HK-2 (cell line): ENCODE results near the gene KIAA1958.
"Not testable (repeated sequence)": the region's sequence is repeated elsewhere in the genome, so short reads cannot be mapped to it uniquely, and the experiment has no call there.

Experiments used
- DNase-seq: peaks from one replicate; pipeline ENCODE4 v3.0.0-alpha.2; 2018; ENCODE audit not compliant: unreplicated experiment

KIAA1958 gene

GRCh38 chr9:112555844-112556482 is 69.3 kb downstream of the KIAA1958 start:
- DNase-seq = no peak

GRCh38 chr9:112556497-112557442 is 70.1 kb downstream of the KIAA1958 start:
- no peak for DNase-seq

- DNase-seq = no peak
Observed at GRCh38 chr9:112558476-112558875, 71.8 kb downstream of the KIAA1958 start.

DNA sequence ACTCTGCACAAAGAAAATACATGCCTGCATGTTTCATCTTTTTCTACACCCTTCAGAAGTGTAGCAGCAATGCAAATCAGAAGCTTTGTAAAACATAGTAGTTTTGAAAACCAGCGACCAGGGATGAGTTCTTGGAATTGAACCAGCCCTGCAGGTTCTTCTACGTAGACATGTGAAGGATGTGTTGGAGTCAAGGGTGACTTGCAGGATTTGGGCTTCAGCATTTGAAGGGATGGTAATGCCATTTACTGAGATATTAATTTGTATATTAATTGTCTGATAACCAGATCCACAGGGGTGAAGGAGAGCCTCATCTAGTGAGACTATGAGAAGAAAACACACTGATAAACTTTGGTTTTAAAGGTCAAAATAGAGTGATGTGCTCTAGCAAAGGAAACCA is 72.4 kb downstream of the KIAA1958 start:
- no peak for DNase-seq

DNA sequence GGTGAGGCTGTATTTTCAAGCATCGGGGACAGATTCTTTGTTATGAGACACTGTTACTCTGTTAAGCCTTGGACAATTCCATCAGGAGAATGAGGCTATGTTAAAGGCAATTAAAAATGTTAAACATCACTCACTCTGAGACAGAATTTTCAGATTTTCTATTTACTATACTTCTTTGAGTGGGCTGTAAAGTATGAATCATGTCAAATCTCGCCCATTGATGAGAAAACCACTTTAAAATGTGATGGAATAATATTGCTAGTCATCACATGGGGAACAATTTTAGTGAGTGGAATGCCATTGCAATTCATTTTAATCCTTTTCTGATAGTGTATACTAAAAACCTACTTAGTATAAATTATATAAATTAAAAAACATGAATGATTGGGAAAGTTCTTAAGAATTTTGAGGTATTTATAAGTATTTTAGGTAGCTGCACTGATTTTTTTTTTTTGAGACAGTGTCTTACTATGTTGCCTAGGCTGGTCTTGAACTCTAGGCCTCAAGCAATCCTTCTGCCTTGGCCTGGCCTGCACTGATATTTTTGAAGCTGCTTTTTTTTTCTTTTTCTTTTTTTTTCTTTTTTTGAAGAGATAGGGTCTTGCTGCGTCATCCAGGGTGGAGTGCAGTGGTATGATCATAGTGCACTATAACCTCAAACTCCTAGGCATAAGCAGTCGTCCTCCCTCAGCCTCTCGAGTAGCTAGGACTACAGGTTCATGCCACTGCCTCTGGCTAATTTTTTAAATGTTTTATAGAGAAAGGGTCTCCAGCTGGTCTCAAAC is 73.2 kb downstream of the KIAA1958 start:
- no peak for DNase-seq

DNA sequence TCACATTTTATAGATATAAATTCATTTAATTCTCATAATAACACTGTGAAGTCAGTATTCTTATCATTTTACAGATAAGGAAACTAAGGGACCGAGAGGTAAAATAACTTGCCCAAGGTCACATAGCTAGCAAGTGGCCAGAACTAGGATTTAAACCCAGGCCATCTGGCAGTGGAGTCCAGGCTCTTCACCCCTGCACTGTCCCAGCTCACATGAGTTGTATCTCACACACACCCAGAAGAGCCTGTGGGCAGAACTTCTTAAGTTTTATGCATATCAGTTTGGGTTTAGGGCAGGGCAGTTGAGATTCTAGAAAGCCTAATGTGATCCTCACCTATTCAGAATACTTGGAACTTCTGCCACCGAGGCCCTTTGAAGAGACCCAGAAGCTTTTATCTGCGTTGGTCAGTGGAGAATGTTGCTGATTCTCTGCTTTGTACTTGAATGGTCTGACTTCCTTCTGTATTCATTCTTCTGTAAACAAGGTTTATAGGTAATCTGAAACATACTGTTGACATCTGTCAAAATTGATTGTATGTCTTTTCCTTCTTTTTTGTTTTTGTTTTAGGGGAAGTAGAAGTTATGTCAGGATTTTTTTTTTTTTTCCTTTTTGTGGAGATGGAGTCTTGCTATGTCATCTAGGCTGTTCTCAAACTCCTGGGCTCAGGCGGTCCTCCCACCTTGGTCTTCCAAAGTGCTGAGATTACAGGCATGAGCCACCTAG is 75.8 kb downstream of the KIAA1958 start:
- no peak for DNase-seq

DNA sequence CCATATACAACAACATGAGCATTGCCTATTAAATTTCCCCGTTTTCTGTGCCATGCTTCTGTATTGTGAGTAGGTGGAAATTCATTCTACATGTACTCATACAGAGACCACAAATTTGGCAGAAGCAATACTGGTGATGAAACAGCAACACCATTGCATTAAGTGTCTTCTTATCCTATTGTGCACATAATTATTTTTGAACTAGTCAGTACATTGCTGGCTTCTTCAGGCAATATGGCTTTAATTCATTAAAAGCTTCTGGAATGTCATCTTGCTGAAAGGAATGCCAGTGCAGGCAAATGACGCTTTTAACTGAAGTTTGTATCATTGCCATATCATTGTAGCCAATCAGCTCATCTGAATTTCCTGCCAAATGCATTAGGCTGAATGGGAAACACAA is 82.6 kb downstream of the KIAA1958 start:
- no peak for DNase-seq

DNA sequence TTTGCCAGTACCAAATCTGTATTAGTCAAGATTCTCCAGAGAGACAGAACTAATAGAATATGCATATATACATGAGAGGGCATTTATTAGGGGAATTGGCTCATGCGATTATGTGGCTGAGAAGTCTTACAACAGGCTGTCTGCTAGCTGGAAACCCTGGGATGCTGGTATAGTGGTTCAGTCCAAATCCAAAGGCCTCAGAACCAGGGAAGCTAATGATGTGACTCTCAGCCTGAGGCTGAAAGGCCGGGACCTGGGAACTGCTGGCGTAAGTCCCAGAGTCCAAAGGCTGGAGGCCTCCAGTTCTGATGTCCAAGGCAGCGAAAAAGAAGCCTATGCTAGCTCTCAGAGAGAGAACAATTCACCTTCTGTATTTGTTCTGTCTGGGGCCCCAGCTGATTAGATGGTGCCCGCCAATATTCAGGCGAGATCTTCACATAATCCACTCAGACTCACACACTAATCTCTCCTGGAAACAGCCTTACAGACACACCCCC is 84.1 kb downstream of the KIAA1958 start:
- DNase-seq = no peak

DNA sequence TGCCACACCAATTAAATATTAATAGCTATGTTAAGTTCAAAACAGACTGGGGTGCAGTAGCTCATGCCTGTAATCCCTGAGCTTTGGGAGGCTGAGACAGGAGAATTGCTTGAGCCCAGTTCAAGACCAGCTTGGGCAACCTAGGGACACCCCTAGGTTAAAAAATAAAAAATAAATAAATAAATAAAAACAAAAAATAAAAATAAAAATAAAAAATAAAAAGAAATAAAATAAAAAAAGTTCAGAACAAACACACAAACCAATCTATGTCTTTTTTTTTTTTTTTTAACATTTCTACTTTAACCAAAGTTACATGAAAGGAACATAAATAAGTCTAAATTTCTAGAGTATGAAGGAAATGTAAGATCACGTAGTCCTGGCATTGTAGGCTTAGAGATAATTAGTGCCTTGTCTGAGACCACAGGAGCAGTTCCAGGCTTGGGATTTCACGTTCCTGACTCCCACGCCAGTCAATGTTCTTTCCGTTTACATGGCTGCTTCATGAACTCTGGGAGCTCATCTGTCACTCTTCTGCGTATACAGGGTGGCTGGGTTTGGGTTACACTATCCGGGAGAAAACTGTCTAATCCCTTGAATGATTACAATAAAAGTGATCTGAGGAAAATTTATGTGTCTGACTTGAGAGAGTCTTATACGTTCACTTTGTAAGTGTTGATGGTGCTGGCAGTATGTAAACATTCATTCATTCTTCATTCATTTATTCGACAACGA is 85.2 kb downstream of the KIAA1958 start:
- DNase-seq = no peak

- no peak for DNase-seq
Observed at GRCh38 chr9:112572416-112572815, 85.8 kb downstream of the KIAA1958 start.

- DNase-seq = no peak
Observed at GRCh38 chr9:112574008-112574407, 87.4 kb downstream of the KIAA1958 start.

DNA sequence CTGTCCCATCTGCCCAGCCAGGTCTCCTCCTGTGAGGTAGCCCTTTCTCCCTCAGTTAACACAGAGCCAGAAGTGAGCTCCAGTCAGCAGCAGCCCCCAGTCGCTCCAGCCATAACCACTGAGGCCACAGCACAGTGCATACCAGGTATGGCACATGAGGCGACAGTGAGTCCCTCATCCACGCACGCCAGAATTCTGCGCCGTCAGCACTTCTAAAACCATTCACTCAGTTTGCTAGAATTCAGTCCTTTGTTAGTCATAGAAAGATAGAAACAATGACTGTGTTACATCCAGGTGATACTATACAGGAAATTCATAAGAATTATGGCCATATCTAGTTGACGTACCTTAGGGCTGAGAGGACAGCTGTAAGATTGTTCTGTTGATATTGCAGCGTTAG is 88.5 kb downstream of the KIAA1958 start:
- no peak for DNase-seq

DNA sequence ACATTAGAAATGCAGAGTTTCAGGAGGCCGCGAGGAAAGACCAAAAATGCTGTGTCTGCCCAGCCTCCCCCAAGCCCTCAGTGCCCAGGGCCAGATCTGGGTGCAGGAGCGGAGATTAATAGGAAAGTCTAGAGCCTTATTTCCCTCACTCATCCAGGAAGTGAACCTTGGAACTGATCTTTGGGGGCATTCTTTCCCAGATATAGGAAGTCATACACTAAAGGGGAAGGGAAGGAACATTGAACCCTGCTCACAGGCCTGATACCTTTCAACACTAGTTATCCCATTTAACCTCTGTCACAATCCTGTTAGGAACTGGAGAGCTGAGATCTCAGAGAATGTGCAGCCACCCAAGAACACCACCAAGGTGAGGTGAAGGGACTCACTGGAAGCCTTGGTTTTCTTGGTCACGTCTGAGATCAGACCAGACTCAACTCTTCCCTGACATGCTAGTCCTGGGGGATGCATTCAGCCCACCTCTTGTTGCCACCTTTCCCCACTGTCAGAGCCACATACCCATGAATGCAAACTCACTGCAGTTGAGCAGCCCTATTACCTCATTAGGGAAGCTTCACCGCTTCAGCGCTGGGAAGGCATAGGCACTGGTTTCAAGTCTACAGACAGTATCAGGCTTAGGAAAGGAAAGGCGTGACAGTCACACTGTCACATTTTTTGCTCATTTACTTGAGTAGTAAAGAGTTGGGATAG is 95.0 kb downstream of the KIAA1958 start:
- no peak for DNase-seq

DNA sequence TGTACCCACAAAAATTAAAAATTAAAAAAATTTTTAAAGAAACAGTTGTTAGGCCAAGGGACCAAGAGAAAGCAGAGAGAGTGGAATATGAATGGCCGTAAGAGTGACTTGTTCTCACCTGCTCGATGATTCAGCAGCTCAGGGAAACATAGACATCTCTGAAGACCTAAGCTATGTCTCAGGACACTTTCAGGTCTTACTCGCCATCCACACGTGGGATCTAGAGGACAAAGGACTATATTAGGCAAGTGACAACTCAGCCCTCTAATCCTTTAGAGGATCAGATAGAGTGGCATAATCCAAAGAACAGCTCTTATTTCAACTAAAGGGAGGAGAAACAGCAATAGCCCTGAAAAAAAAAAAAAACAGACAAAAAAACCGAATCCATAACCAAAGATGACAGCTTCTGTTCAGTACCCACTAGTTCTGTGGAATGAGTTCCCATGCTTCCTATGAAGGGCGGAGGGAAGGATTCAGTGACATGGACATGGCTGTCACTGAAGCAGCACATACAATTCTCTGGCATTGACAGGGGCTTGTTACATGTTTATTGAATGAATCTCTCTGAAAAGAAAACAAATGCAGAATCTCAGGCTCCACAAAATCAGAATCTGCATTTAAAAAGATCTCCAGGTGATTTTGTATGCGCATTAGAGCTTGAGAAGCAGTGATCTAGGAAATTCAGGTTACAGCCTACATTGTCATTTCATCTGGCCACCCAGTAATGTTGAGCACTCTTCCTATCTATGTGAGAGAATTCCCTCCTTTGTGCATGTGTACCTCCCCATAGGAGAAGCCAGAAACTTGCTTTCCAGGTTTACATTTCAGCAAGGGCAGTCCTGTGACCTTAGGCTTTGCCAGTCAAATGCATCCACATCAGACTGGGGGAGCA is 96.0 kb downstream of the KIAA1958 start:
- DNase-seq = no peak

GRCh38 chr9:112586599-112587155 is 100.0 kb downstream of the KIAA1958 start:
- DNase-seq = no peak

DNA sequence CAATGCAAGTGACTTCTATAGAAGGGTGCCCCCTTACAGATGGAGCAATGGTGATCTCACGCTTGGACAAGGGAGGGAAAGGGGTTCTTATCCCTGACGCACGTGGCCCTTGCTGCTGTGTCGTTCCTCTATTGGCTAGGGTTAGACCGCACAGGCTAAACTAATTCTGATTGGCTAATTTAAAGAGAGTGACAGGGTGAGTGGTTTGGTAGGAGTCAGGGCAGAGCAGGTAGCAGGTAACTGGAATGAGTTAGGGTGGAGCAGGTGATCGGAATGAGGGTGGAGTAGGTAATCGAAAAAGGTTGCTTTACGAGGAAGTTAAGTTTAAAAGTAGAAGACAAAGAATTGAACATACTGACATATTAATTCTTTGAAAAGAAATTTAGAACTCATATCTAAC is 105.2 kb downstream of the KIAA1958 start:
- not testable (repeated sequence) for DNase-seq

GRCh38 chr9:112599732-112600131 is 113.1 kb downstream of the KIAA1958 start:
- no peak for DNase-seq

- no peak for DNase-seq
Observed at GRCh38 chr9:112601636-112602035, 115.0 kb downstream of the KIAA1958 start.

DNA sequence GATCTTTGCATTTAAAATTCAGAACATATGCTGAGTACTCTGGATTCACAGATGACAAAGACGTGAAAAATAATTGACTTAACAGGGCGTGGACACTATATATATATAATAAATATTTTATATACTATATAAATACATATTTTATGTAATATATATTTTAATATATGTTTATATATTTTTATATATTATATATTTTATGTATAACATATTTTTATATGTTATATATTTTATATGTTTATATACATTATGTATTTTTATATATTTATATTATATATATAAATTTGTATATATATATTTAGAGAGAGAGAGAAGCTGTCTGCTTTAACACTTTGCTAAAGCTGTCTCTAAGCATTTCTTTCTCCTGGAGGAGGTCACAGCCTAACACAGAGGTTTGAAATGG is 118.2 kb downstream of the KIAA1958 start:
- no peak for DNase-seq
